IPS-15b (cell line): ENCODE measurements around the gene RPH3AL.
"Not testable (repeated sequence)": the region's sequence is repeated elsewhere in the genome, so short reads cannot be mapped to it uniquely, and the experiment has no call there.

Experiments
- H3K27me3 ChIP-seq: one replicate; pipeline ENCODE4 v1.6.1; 2013; ENCODE audit warnings: low read length; ENCODE audit not compliant: control insufficient read depth, insufficient read depth
- H3K36me3 ChIP-seq: one replicate; pipeline ENCODE4 v1.6.1; 2013; ENCODE audit warnings: low read length; ENCODE audit not compliant: control insufficient read depth, insufficient read depth
- H3K4me1 ChIP-seq: one replicate; pipeline ENCODE4 v1.6.1; 2013; ENCODE audit warnings: mild to moderate bottlenecking, low read length; ENCODE audit not compliant: control insufficient read depth, insufficient read depth
- H3K4me3 ChIP-seq: one replicate; pipeline ENCODE4 v1.5.1; 2013; ENCODE audit warnings: low read depth, low read length
- H3K9ac ChIP-seq: one replicate; pipeline ENCODE4 v1.6.1; 2013; ENCODE audit warnings: low read depth, mild to moderate bottlenecking, low read length
- H3K9me3 ChIP-seq: one replicate; pipeline ENCODE4 v1.6.1; 2013; ENCODE audit warnings: mild to moderate bottlenecking, low read length; ENCODE audit not compliant: control insufficient read depth, insufficient read depth

The RPH3AL gene

GRCh38 chr17:247767-248166 lies 104.8 kb downstream of the RPH3AL start:
- Histone ChIP-seq H3K4me1 (no peaks in the 10 kb centered on the region), H3K4me3 (no peak overlapping the region), H3K36me3 (no peaks in the 10 kb centered on the region), H3K9ac (no peak overlapping the region), H3K27me3 (no peaks in the 10 kb centered on the region), H3K9me3 (no peaks in the 10 kb centered on the region)

DNA sequence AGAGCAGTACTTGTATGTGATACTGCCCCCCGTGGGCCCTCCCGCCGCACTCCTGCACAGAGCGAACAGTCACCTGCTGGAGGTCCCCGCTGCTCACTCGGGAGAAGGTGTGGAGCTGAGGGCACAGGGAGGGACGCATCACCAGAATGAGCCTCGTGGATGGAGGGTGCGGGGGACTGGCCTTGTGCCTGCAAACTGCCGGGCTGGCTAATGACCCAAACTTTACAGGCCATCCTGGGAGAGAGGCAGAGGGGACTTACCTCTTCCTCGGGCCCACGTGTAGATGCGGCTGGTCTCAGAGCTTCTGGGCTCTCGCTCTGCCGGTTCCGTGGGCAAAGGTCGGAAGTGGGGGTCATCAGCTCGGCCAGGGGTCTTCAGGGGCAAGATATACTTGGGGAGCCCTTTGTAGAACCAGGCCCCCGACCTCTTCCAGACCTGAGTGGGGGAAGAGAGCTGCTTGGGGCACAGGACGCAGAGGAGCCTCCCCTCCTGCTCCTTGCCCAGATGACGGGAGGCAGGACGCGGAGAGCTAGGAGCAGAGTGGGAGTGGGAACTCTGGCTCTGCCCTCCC lies 105.7 kb downstream of the RPH3AL start:
- Histone ChIP-seq H3K9ac (no peak overlapping the region), H3K4me1 (no peaks in the 10 kb centered on the region), H3K36me3 (no peaks in the 10 kb centered on the region), H3K27me3 (no peaks in the 10 kb centered on the region), H3K9me3 (no peaks in the 10 kb centered on the region), H3K4me3 (no peak overlapping the region)

DNA sequence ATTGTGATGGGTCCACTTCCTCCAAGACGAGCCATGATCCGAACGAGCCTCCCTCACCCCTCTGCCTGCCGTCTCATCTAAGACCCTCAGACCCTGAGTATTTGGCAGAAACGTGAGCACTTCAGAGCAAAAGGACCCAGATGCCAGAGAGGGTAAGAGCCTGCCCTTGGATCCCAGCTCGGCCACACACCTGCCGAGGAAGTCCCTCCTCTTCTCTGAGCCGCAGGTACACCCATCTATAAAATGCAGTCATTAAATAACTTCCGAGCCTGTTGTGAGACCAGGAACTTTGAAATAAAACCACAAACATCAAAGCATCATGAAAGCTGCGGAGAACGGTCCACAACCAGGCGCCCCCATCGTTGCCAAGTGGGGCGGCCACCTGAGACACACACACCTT lies 106.4 kb downstream of the RPH3AL start:
- H3K4me1 ChIP-seq = no peaks in the 10 kb centered on the region
- no peaks in the 10 kb centered on the region for H3K27me3 ChIP-seq
- H3K9ac ChIP-seq = no peak overlapping the region
- no peaks in the 10 kb centered on the region for H3K36me3 ChIP-seq
- H3K4me3 ChIP-seq = no peak overlapping the region
- no peaks in the 10 kb centered on the region for H3K9me3 ChIP-seq

GRCh38 chr17:245611-246010 lies 107.0 kb downstream of the RPH3AL start:
- Histone ChIP-seq H3K27me3 (no peaks in the 10 kb centered on the region), H3K36me3 (no peaks in the 10 kb centered on the region), H3K9me3 (no peaks in the 10 kb centered on the region), H3K4me1 (no peaks in the 10 kb centered on the region), H3K4me3 (no peak overlapping the region), H3K9ac (no peak overlapping the region)

GRCh38 chr17:245020-245419 lies 107.6 kb downstream of the RPH3AL start:
- Histone ChIP-seq H3K4me3 (no peak overlapping the region), H3K9ac (no peak overlapping the region), H3K36me3 (no peaks in the 10 kb centered on the region), H3K9me3 (no peaks in the 10 kb centered on the region), H3K27me3 (no peaks in the 10 kb centered on the region), H3K4me1 (no peaks in the 10 kb centered on the region)

- not testable (repeated sequence) for H3K4me3 ChIP-seq, H3K36me3 ChIP-seq, H3K9me3 ChIP-seq, H3K27me3 ChIP-seq, H3K9ac ChIP-seq, H3K4me1 ChIP-seq
Observed at GRCh38 chr17:243924-244323, 108.7 kb downstream of the RPH3AL start.

DNA sequence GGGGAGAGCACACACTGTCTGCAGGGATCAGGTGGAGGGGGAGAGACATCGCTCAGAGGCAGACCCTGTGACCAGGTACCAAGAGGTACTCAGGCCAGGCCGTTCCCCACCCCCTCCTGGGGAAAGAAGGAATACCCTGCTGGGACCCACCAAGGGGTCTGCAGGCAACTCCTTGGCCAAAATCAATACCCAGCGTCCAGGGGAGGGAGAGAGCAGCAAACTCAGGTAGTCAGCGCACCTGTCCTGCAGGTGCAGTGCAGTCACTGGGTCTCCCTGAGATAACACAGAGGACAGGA lies 113.7 kb downstream of the RPH3AL start:
- no peaks in the 10 kb centered on the region for H3K36me3 ChIP-seq
- H3K4me3 ChIP-seq = no peak overlapping the region
- no peak overlapping the region for H3K9ac ChIP-seq
- H3K9me3 ChIP-seq = no peaks in the 10 kb centered on the region
- no peaks in the 10 kb centered on the region for H3K27me3 ChIP-seq
- no peaks in the 10 kb centered on the region for H3K4me1 ChIP-seq

DNA sequence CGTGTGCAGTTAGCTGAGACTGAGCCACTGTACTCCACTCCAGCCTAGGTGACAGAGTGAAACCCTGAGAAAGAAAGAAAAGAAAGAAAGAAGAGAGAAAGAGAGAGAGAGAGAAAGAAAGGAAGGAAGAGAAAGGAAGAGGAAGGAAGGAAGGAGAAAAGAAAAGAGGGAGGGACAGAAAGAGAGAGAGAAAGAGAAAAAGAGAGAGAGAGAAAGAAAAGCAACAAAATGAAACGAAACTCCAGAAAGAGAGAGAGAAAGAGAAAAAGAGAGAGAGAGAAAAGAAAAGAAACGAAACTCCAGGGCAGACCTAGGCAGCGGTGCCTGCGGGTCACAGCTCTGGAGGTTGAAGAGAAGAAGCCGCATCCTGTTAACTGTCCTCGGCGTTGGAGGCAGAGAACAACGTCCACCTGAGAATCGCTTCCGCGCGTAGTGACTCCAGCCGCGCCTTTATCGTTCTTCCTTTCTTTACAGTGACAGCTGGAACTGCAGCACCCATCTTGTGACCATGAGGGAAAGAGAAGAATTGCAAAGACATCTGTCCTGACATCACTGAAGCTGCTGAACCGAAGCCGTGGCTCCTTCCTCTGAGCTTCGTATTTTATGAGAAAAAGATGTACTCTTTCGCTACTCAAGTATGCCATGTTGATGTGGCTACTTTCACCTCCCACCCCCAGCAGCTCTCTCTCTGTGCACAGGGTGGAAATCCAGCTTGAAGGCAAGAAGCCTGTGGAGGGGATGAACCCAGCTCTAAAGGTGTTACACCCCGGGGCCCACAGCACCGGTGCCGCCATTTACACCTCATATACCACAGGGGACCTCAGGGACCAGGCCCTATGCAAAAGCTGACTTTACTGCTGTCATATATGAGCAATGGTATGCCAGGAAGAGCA lies 114.3 kb downstream of the RPH3AL start:
- Histone ChIP-seq H3K4me1 (no peaks in the 10 kb centered on the region), H3K9ac (no peak overlapping the region), H3K27me3 (no peaks in the 10 kb centered on the region), H3K4me3 (no peak overlapping the region), H3K36me3 (no peaks in the 10 kb centered on the region), H3K9me3 (no peaks in the 10 kb centered on the region)

DNA sequence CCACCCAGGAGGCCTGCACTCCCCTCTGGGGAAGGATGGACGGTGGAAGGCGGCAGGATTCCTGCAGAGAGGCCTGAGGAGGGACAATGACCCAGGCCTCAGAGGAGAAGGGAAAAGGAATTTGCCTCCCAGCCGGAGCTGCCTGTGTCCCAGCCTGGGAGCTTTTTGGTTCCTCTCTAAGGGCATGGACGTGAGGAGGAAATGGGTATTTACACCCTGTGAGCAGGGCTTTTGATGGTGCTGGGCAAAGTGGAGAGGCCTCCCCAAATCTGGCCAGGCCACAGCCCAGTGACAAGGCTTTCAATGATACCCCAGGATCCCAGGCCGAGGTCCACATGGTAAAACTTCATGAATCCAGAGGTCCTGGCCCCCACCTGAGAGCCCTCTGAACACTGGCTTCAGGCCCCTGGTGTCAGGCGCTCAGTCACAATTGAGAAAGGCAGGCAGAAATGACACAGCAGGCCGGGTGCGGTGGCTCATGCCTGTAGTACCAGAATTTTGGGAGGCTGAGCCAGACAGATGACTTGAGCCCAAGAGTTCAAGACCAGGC lies 115.1 kb downstream of the RPH3AL start:
- no peaks in the 10 kb centered on the region for H3K9me3 ChIP-seq
- no peak overlapping the region for H3K4me3 ChIP-seq
- no peaks in the 10 kb centered on the region for H3K36me3 ChIP-seq
- H3K9ac ChIP-seq = no peak overlapping the region
- no peaks in the 10 kb centered on the region for H3K4me1 ChIP-seq
- H3K27me3 ChIP-seq = no peaks in the 10 kb centered on the region

DNA sequence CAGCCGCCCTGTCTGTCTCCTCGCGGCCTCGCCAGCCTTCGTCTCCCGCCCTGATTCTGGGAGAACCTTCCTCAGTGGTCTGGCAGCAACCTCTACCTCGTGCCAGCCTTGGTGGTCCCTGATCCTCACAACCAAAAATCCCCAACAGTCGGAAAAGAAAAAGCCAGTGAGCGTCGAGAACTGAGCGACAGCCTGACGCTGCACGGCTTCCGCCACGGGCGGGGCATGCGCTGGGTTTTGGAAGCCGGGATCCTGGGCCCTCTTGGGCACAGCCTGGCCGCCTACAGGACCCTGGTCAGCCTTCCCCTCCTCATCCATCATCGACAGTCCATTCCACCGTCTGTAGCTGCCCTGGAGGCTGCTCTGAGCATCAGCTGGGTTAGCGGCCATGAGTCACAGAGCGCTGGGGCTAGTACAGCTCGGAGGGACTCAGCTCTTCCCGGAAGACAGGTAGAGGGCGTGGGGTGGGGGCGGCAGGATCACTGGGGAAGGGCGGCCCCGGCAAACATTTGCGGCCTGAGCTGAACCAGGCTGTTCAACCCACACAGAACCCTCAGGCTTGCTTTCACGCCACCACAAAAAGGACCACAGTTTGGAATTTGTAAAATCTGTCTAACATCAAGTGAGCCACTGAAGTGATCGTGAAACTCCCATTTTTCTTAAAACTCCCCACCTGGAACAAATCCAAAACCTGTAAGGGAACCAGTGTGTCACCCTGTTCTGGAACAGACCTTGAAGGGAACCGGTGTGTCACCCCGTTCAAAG lies 115.8 kb downstream of the RPH3AL start:
- Histone ChIP-seq H3K9ac (no peak overlapping the region), H3K36me3 (no peaks in the 10 kb centered on the region), H3K27me3 (no peaks in the 10 kb centered on the region), H3K4me3 (no peak overlapping the region), H3K4me1 (no peaks in the 10 kb centered on the region), H3K9me3 (no peaks in the 10 kb centered on the region)

DNA sequence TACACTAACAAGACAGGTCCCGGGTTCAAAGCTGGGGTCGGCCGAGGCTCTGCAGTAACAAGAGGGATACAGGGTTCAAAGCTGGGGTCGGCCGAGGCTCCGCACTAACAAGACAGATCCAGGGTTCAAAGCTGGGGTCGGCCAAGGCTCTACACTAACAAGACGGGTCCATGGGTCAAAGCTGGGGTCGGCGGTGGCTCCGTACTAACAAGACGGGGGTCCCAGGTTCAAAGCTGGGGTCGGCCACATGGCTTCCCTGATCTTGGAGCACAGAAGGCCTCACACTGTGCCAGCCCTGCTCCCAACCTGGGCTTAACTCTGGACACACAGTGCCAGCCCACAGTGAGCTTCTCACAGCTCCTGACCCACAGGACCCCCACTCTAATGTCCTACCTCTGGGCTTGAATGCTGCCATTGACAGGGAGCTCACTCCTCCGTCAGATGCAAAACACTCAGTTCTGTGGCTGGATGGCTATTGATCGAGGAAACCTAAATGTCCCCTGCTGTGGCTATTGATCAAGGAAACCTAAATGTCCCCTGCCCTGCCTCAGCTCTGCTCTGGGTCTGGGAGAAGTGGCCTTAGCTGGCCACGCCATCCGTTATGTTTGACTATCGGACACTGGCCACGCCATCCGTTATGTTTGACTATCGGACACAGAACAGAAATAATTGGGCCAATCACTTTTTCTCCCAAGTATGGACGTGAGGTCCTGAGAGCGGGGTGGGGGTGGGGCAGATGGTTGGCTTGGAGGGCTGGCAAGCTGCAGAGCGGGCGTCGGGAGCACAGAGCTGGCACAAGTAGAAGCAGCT lies 116.6 kb downstream of the RPH3AL start:
- Histone ChIP-seq H3K4me1 (no peaks in the 10 kb centered on the region), H3K27me3 (no peaks in the 10 kb centered on the region), H3K36me3 (no peaks in the 10 kb centered on the region), H3K9me3 (no peaks in the 10 kb centered on the region), H3K4me3 (no peak overlapping the region), H3K9ac (no peak overlapping the region)
